Thoracic aorta (tissue), 2 donors: Measurements from ENCODE around the gene TRIP11. TPM values are rescaled to one million over a fixed set of nuclear protein-coding genes. Genes with fewer than 3 reads are reported as not detected.

ENCODE experiments used
- ATAC-seq: fragments of 150-250 bp; one replicate; pipeline ENCODE4 v1.8.0; 2017; ENCODE audit warnings: low read depth; ENCODE audit not compliant: insufficient number of reproducible peaks, low FRiP score
- DNase-seq: peaks from one replicate; pipeline ENCODE4 v3.0.0-alpha.2; 2020; ENCODE audit warnings: low spot score
- H3K27ac ChIP-seq, 2 donors: fragments of 200-600 bp; sonication (generic); 1 replicate in 1 of 2; 2 replicates in 1 of 2; pipeline ENCODE4 v1.5.1; 2016; ENCODE audit warnings: mild to moderate bottlenecking in 2 of 2, moderate library complexity in 2 of 2
- H3K27me3 ChIP-seq: fragments of 200-600 bp; sonication (generic); replicated peaks from 2 replicates; pipeline ENCODE4 v1.6.0; 2016; ENCODE audit warnings: mild to moderate bottlenecking; ENCODE audit not compliant: insufficient read depth
- H3K36me3 ChIP-seq: fragments of 200-600 bp; sonication (generic); one replicate; pipeline ENCODE4 v1.5.1; 2016
- H3K4me1 ChIP-seq, 2 donors: fragments of 200-600 bp; sonication (generic); 1 replicate in 1 of 2; 2 replicates in 1 of 2; pipeline versions ENCODE4 v1.5.1 to v1.6.0; 2016; ENCODE audit warnings: low read depth in 2 of 2, mild to moderate bottlenecking in 1 of 2; ENCODE audit not compliant: control insufficient read depth in 1 of 2
- H3K4me3 ChIP-seq: fragments of 200-600 bp; sonication (generic); 2 replicates; pipeline ENCODE4 v1.5.1; 2016; ENCODE audit warnings: mild to moderate bottlenecking
- H3K9me3 ChIP-seq: fragments of 200-600 bp; sonication (generic); 2 replicates; pipeline ENCODE4 v1.5.1; 2016
- total RNA-seq, 2 donors: library from RNA; depleted of rRNA; stranded (reverse); fragments of >200 nt; gene quantifications; one replicate each; pipeline versions ENCODE4 v1.1.0 to v1.2.3, GENCODE V29; 2016
- TF ChIP-seq, protein P1 (sequence below): fragments of 200-600 bp; sonication (generic); IDR thresholded peaks from one replicate; pipeline ENCODE4 v1.5.1; 2019; ENCODE audit warnings: antibody characterized with exemption

Gene TRIP11
- total RNA-seq, 2 donors from 2014 or later: 31.9 to 36.8 TPM

DNA sequence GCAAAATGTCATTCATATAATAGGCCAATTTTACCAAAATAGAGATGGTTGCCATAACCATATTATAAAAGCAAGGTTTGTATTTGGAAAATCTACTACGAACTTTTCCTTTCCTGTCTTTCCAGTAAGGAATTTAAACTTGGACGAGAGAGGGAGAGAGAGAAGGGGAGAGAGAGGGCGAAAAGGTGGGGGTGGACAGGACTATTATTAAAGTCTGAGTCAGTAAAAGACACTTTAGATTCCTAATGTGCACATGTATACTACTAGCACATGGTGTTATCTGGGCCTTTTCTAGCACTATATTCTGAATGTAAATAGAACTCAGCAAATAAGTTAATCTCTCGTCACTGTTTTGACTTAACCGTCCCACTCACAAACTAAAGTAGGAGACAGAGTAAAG is 62.0 kb downstream of the TRIP11 start:
- no peak overlapping the region for H3K4me3 ChIP-seq
- peak; percentile 30 for ATAC-seq
- H3K9me3 ChIP-seq: no peaks in the 10 kb centered on the region
- H3K27me3 ChIP-seq: no peaks in the 10 kb centered on the region
- peaks cover 5% of the 10 kb centered on the region for H3K36me3 ChIP-seq
- no peak for DNase-seq
- peak overlapping the region; percentile 8 to 43 for H3K27ac ChIP-seq
- H3K4me1 ChIP-seq: peaks cover 22 to 60% of the 10 kb centered on the region in 2 donors
- TF ChIP-seq, protein P1, sequence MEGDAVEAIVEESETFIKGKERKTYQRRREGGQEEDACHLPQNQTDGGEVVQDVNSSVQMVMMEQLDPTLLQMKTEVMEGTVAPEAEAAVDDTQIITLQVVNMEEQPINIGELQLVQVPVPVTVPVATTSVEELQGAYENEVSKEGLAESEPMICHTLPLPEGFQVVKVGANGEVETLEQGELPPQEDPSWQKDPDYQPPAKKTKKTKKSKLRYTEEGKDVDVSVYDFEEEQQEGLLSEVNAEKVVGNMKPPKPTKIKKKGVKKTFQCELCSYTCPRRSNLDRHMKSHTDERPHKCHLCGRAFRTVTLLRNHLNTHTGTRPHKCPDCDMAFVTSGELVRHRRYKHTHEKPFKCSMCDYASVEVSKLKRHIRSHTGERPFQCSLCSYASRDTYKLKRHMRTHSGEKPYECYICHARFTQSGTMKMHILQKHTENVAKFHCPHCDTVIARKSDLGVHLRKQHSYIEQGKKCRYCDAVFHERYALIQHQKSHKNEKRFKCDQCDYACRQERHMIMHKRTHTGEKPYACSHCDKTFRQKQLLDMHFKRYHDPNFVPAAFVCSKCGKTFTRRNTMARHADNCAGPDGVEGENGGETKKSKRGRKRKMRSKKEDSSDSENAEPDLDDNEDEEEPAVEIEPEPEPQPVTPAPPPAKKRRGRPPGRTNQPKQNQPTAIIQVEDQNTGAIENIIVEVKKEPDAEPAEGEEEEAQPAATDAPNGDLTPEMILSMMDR: no peak

DNA sequence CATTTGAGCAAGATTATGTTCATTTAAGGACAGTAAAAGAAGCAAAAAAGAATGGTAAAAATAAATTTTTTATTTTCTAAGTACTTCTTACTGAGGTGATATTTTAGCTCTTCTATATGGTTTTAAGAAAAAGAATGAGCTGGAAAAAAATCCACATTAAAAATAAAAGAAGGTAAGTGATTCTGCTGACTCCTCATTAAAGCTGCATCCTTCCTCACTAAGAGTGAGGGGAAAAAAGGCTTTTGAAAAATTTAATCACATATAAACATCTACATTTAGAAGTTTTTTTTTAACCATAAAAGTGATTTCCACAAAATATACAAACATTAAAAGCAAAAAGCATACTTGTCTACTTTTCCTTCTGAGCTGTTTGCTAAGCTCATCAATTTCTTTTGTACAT is 64.1 kb downstream of the TRIP11 start:
- DNase-seq (no peak), ATAC-seq (no peak)
- H3K27ac ChIP-seq: peak overlapping the region in 1 of 2 donors; percentile 28
- no peaks in the 10 kb centered on the region for H3K9me3 ChIP-seq
- H3K4me1 ChIP-seq: peaks cover 22 to 49% of the 10 kb centered on the region in 2 donors
- no peaks in the 10 kb centered on the region for H3K27me3 ChIP-seq
- TF ChIP-seq, protein P1: no peak
- H3K4me3 ChIP-seq: no peak overlapping the region
- H3K36me3 ChIP-seq: peaks cover 17% of the 10 kb centered on the region

DNA sequence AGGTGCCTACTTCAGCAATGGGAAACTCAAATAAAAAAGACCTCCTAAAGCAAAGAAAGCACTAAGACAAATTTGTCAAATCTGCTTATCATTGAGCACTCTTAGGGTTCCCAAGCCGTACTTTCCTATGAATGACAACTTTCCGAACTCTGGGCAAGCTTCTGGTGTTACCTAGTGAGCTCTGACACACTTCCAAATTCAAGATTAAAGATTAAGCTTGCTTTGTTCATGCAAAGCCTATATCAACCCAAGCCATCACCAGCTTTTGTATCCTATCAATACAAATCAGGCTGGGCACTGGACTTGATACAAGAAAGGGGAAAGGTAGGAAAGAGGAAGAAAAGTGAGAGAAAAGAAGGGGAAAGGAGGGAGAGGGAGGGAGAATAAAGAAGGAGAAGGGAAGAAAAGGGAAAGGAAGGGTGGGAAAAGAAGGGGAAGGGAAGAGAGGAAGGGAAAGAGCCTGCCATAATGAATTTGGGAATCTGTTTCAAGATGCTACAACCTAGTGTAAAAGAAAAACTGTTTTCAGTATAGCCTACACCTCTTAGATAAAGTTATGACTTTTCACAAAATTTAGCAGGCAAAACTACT is 68.6 kb downstream of the TRIP11 start:
- no peaks in the 10 kb centered on the region for H3K9me3 ChIP-seq
- TF ChIP-seq, protein P1: no peak
- peaks cover 42% of the 10 kb centered on the region for H3K36me3 ChIP-seq
- no peak overlapping the region for H3K27ac ChIP-seq
- peaks cover 0 to 5% of the 10 kb centered on the region in 2 donors for H3K4me1 ChIP-seq
- no peak overlapping the region for H3K4me3 ChIP-seq
- DNase-seq (no peak), ATAC-seq (no peak)
- H3K27me3 ChIP-seq: no peaks in the 10 kb centered on the region

DNA sequence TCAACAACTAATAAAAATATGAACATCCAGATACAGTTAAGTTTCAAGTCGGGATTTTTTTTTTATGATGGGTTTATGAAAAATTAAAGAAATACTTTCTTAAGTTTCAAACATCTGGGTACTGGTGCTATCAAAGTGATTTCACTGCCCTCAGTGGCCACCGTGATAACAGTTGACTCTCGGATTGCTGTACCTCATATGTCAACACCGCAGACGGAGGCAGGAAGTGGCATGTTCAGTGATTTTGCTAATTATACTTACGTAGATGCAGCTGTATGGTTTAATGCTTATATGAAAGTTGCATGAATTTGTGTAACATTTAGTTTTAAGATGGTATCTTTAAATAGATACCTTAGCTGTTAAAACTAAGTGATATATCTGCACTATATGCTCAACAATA is 71.6 kb downstream of the TRIP11 start:
- DNase-seq: no peak
- no peaks in the 10 kb centered on the region for H3K27me3 ChIP-seq
- peaks cover 4 to 9% of the 10 kb centered on the region in 2 donors for H3K4me1 ChIP-seq
- peaks cover 37% of the 10 kb centered on the region for H3K36me3 ChIP-seq
- no peak overlapping the region for H3K4me3 ChIP-seq
- H3K27ac ChIP-seq: no peak overlapping the region
- no peak for ATAC-seq
- no peaks in the 10 kb centered on the region for H3K9me3 ChIP-seq
- TF ChIP-seq, protein P1: no peak

DNA sequence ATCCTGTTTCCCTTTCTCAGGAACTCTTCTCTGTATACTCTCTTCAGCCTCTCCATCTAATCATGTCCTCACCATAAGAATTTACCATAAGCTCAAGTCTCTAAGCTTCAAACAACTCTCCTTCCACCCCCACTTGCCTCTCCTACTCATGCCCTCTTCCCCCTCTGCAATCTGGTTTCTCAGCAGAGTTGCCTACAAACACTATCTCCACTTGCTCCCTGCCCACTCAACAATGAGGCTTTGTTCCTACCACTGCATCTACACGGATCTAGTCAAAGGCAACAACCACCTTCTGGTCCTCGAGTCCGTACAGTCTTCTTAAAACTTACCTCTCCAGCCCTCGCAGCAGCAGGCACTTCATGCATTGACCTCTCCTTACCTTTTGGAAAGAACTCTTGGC is 75.1 kb downstream of the TRIP11 start:
- no peaks in the 10 kb centered on the region for H3K9me3 ChIP-seq
- DNase-seq (no peak), ATAC-seq (no peak)
- H3K4me3 ChIP-seq: no peak overlapping the region
- H3K36me3 ChIP-seq: peaks cover 18% of the 10 kb centered on the region
- TF ChIP-seq, protein P1: no peak
- no peaks in the 10 kb centered on the region for H3K27me3 ChIP-seq
- no peak overlapping the region for H3K27ac ChIP-seq
- peaks cover 4 to 9% of the 10 kb centered on the region in 2 donors for H3K4me1 ChIP-seq
